Smooth muscle cell (in vitro differentiated cells): ENCODE measurements around the gene PPP6R2. TPM values are rescaled to one million over a fixed set of nuclear protein-coding genes. Genes with fewer than 3 reads are reported as not detected.

Experiments used
- DNase-seq: peaks from one replicate; lab custom pipeline; 2025; ENCODE audit not compliant: unreplicated experiment; lab: John Stamatoyannopoulos, UW
- H2AFZ ChIP-seq: fragments of 200-600 bp; sonication (generic); 2 replicates; pipeline ENCODE4 v1.6.0; 2016; ENCODE audit warnings: antibody characterized with exemption, low read depth, mild to moderate bottlenecking
- H3F3A ChIP-seq: fragments of 200-600 bp; sonication (generic); 2 replicates; pipeline ENCODE4 v1.6.0; 2017; ENCODE audit warnings: antibody characterized with exemption, low read depth
- H3K27ac ChIP-seq: fragments of 200-600 bp; sonication (generic); 2 replicates; pipeline ENCODE4 v1.5.1; 2016; ENCODE audit warnings: low read depth, mild to moderate bottlenecking
- H3K27me3 ChIP-seq: fragments of 200-600 bp; sonication (generic); 2 replicates; pipeline ENCODE4 v1.6.1; 2016; ENCODE audit warnings: low read depth, mild to moderate bottlenecking
- H3K36me3 ChIP-seq: fragments of 200-600 bp; sonication (generic); 2 replicates; pipeline ENCODE4 v1.5.1; 2016; ENCODE audit warnings: low read depth
- H3K4me1 ChIP-seq: fragments of 200-600 bp; sonication (generic); 2 replicates; pipeline ENCODE4 v1.5.1; 2016; ENCODE audit warnings: low read depth
- H3K4me2 ChIP-seq: fragments of 200-600 bp; sonication (generic); 2 replicates; pipeline ENCODE4 v1.6.0; 2016; ENCODE audit warnings: mild to moderate bottlenecking
- H3K4me3 ChIP-seq: fragments of 200-600 bp; sonication (generic); 2 replicates; pipeline ENCODE4 v1.5.1; 2016; ENCODE audit warnings: mild to moderate bottlenecking
- H3K79me2 ChIP-seq: fragments of 200-600 bp; sonication (generic); 2 replicates; pipeline ENCODE4 v1.6.0; 2016; ENCODE audit warnings: low read depth, mild to moderate bottlenecking
- H3K9ac ChIP-seq: fragments of 200-600 bp; sonication (generic); 2 replicates; pipeline ENCODE4 v1.6.0; 2016; ENCODE audit warnings: low read depth
- H3K9me3 ChIP-seq: fragments of 200-600 bp; sonication (generic); replicated peaks from 2 replicates; pipeline ENCODE4 v1.5.1; 2016; ENCODE audit warnings: low read depth
- H4K20me1 ChIP-seq: fragments of 200-600 bp; sonication (generic); 2 replicates; pipeline ENCODE4 v1.6.0; 2016; ENCODE audit warnings: low read depth
- WGBS: methylation state at CpG from one replicate; pipeline ENCODE4 v1.1.7; 2016; ENCODE audit warnings: low lambda C conversion rate; 5-methylcytosine and 5-hydroxymethylcytosine counted together
- polyA plus RNA-seq: library from polyadenylated mRNA; unstranded; fragments of >200 nt; fragmentation: Nextera tagmentation; extraction: Ambion mirVana; gene quantifications from 2 replicates; pipeline ENCODE4 v1.2.1, GENCODE V29; 2016
- total RNA-seq: library from RNA; depleted of rRNA; stranded (reverse); fragments of >200 nt; gene quantifications from 2 replicates; pipeline ENCODE4 v1.2.3, GENCODE V29; 2014
- TF ChIP-seq, protein P1 (sequence below): fragments of 200-600 bp; sonication (generic); IDR thresholded peaks from 2 replicates; pipeline ENCODE4 v1.5.1; 2017; ENCODE audit warnings: borderline replicate concordance, mild to moderate bottlenecking, antibody characterized with exemption; ENCODE audit not compliant: insufficient read depth, poor library complexity, severe bottlenecking

The PPP6R2 gene
- total and polyA plus RNA-seq, 2 experiments from 2014 or later, result 24.6 to 36.3 TPM

DNA sequence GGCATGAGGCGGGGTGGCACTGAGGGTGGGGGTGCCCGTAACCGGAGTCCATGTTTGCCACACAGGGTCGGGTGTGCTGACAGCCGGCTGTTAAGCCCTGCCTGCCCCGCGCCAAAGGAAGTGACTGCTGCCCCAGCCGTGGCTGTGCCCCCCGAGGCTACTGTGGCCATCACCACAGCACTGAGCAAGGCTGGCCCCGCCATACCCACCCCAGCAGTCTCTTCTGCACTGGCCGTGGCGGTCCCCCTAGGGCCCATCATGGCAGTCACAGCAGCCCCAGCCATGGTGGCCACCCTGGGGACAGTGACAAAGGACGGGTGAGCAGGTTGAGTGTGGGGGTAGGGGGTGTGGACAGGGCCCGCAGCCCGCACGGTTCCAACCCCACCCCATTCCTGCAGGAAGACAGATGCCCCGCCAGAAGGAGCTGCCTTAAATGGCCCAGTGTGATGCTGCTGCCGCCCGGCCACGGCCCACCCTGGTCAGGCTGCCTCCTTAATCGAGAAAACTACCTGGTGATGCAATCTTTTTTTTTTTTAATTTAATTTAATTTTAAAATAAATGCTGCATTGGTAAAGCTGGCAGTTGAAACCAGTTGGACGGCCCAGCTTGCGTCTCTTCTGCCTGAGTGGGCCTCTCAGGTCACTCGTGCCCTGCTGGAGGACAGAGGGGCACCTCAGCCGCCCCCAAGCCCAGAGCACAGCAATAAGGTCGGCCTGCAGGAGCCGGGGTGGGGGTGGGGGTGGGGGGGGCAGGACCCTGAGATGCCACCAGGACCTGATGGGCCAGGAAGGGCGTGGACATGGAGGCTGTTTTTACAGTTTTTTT lies 100.9 kb downstream of the PPP6R2 start:
- H3K36me3 ChIP-seq, result no peaks in the 10 kb centered on the region
- H3K4me1 ChIP-seq, result no peaks in the 10 kb centered on the region
- H3K27ac ChIP-seq, result no peak overlapping the region
- no peak overlapping the region for H3K9ac ChIP-seq
- no peak overlapping the region for H2AFZ ChIP-seq
- WGBS, result 93% methylated on average over 25 of the region's 28 CpGs
- H3F3A ChIP-seq, result peaks cover 8% of the 10 kb centered on the region
- peaks cover 34% of the 10 kb centered on the region for H4K20me1 ChIP-seq
- TF ChIP-seq, protein P1, sequence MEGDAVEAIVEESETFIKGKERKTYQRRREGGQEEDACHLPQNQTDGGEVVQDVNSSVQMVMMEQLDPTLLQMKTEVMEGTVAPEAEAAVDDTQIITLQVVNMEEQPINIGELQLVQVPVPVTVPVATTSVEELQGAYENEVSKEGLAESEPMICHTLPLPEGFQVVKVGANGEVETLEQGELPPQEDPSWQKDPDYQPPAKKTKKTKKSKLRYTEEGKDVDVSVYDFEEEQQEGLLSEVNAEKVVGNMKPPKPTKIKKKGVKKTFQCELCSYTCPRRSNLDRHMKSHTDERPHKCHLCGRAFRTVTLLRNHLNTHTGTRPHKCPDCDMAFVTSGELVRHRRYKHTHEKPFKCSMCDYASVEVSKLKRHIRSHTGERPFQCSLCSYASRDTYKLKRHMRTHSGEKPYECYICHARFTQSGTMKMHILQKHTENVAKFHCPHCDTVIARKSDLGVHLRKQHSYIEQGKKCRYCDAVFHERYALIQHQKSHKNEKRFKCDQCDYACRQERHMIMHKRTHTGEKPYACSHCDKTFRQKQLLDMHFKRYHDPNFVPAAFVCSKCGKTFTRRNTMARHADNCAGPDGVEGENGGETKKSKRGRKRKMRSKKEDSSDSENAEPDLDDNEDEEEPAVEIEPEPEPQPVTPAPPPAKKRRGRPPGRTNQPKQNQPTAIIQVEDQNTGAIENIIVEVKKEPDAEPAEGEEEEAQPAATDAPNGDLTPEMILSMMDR, result no peak
- no peaks in the 10 kb centered on the region for H3K79me2 ChIP-seq
- DNase-seq, result no peak
- H3K27me3 ChIP-seq, result no peaks in the 10 kb centered on the region
- no peaks in the 10 kb centered on the region for H3K9me3 ChIP-seq
- no peak overlapping the region for H3K4me2 ChIP-seq
- H3K4me3 ChIP-seq, result no peak overlapping the region

DNA sequence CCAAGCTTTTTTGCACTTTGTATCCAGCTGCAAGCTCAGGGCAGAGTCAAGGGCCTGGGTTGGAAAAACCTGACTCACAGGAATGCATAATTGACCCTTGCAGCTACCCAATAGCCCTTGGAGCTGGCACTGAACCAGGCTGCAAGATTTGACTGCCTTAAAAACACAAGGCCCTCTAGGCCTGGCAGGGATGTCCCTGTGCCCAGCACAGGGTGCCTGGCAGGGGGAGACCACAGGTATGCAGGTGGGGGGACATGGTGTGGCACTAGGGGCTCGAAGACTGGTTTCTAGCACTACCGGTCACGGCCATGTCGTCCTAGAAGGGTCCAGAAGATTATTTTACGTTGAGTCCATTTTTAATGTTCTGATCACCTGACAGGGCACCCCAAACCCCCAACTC lies 101.5 kb downstream of the PPP6R2 start:
- DNase-seq, result no peak

DNA sequence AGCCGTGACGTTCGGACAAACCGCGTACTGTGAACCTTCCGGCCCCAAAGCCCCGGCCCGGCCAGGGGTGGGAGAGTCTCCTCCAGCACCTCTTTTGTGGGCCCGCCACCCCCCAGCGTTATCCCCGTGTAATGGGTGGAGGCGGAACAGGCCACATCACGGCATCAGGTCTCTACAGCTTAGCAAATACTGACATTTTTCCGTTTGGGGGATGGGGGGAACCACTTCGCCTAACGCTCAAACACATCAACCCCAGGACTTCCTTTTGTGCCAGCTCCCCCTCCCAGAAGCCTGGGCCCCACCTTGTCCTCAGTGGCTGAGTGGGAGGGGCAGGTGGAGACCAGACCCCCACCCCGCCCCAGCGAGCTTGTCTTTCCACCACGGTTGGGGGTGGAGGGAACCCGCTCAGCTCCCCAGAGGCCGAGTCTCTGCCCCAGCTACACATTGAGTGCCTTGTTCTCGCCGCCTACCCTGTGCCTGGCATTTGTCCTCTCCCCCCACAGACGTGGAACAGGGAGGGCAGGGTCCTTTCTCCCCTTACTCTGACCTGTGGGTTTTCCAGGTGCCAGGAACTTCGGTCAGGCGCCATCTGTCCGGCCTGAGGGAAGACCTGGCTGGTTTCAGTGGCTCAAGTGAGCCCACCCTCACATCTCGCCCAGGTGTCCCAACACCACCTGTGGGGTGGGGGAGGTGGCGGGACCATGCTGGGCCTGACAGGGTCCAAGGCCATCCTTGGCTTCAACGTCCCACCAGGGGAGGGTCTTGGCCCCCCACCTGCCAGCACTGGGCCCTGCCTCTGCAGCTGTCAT lies 102.1 kb downstream of the PPP6R2 start:
- H3K27ac ChIP-seq, result no peak overlapping the region
- H3K9ac ChIP-seq, result no peak overlapping the region
- no peak for DNase-seq
- H2AFZ ChIP-seq, result no peak overlapping the region
- no peak overlapping the region for H3K4me2 ChIP-seq
- TF ChIP-seq, protein P1, result no peak
- no peaks in the 10 kb centered on the region for H3K79me2 ChIP-seq
- no peak overlapping the region for H3K4me3 ChIP-seq
- no peaks in the 10 kb centered on the region for H3K4me1 ChIP-seq
- H3K9me3 ChIP-seq, result no peaks in the 10 kb centered on the region
- H3F3A ChIP-seq, result peaks cover 12% of the 10 kb centered on the region
- WGBS, result 85% methylated on average over 30 of the region's 30 CpGs
- H3K36me3 ChIP-seq, result no peaks in the 10 kb centered on the region
- H3K27me3 ChIP-seq, result no peaks in the 10 kb centered on the region
- peaks cover 47% of the 10 kb centered on the region for H4K20me1 ChIP-seq

More for the DNA sequence above, 101.5 kb downstream of the PPP6R2 start:
- no peak overlapping the region for H3K4me2 ChIP-seq
- H2AFZ ChIP-seq, result no peak overlapping the region
- H4K20me1 ChIP-seq, result peaks cover 41% of the 10 kb centered on the region
- no peak overlapping the region for H3K9ac ChIP-seq
- H3K79me2 ChIP-seq, result no peaks in the 10 kb centered on the region
- no peaks in the 10 kb centered on the region for H3K27me3 ChIP-seq
- H3K4me1 ChIP-seq, result no peaks in the 10 kb centered on the region
- H3K9me3 ChIP-seq, result no peaks in the 10 kb centered on the region
- no peak overlapping the region for H3K27ac ChIP-seq
- TF ChIP-seq, protein P1, result no peak
- H3K4me3 ChIP-seq, result no peak overlapping the region
- no peaks in the 10 kb centered on the region for H3K36me3 ChIP-seq
- peaks cover 10% of the 10 kb centered on the region for H3F3A ChIP-seq
- 100% methylated on average over 5 of the region's 5 CpGs for WGBS
